Naive thymus-derived CD4-positive, alpha-beta T cell (primary cell): ENCODE data around the gene IKZF1. TPM values are rescaled to one million over a fixed set of nuclear protein-coding genes. Genes with fewer than 3 reads are reported as not detected.

ENCODE experiments used
- ATAC-seq: fragments of 150-1000 bp; cut with Tn5 transposase; 2 replicates; pipeline ENCODE4 v1.10.0; 2021; ENCODE audit warnings: mild to moderate bottlenecking, moderate library complexity
- CTCF ChIA-PET: fragments of 350-600 bp; sonication (Branson Sonifier 250); formaldehyde crosslinking; loops from one replicate; lab custom pipeline; 2021; ENCODE audit warnings: antibody characterized with exemption; lab: Charles Lee
- POLR2A ChIA-PET: fragments of 350-600 bp; sonication (Branson Sonifier 250); formaldehyde crosslinking; loops from one replicate; lab custom pipeline; 2021; ENCODE audit warnings: antibody characterized with exemption, inconsistent platforms; lab: Charles Lee
- DNase-seq, 9 donors: peaks; one replicate each; pipeline versions ENCODE4 v3.0.0 to v3.0.0-alpha.2; 2020 to 2022; ENCODE audit warnings: mixed read lengths in 1 of 9
- H3K27ac ChIP-seq: one replicate; pipeline ENCODE4 v1.7.0; 2013; ENCODE audit warnings: mild to moderate bottlenecking, low read depth, low read length, moderate library complexity
- H3K27me3 ChIP-seq, 2 donors: one replicate each; pipeline ENCODE4 v1.7.0; 2013; ENCODE audit warnings: low read length in 2 of 2, mild to moderate bottlenecking in 2 of 2, moderate library complexity in 2 of 2; ENCODE audit not compliant: control insufficient read depth in 2 of 2, insufficient read depth in 2 of 2
- H3K36me3 ChIP-seq, 3 experiments: 1 replicate in 2 of 3; 2 replicates in 1 of 3; pipeline ENCODE4 v1.7.0; 2013; ENCODE audit warnings: low read length in 3 of 3, mild to moderate bottlenecking in 3 of 3, moderate library complexity in 1 of 3; ENCODE audit not compliant: insufficient read depth in 3 of 3, control insufficient read depth in 2 of 3
- H3K4me1 ChIP-seq, 2 donors: one replicate each; pipeline ENCODE4 v1.7.0; 2013; ENCODE audit warnings: low read length in 2 of 2, mild to moderate bottlenecking in 2 of 2, moderate library complexity in 1 of 2; ENCODE audit not compliant: control insufficient read depth in 2 of 2, insufficient read depth in 2 of 2
- H3K4me3 ChIP-seq: 2 replicates; pipeline ENCODE4 v1.7.0; 2013; ENCODE audit warnings: mild to moderate bottlenecking, low read length
- H3K9me3 ChIP-seq, 3 experiments: 1 replicate in 2 of 3; 2 replicates in 1 of 3; pipeline ENCODE4 v1.7.0; 2013; ENCODE audit warnings: low read length in 3 of 3; ENCODE audit not compliant: control insufficient read depth in 2 of 3
- H3K27ac Mint-ChIP-seq, 9 donors: one replicate each; pipeline ENCODE4 v1.8.0; 2020 to 2022; ENCODE audit warnings: mixed read lengths in 9 of 9, mild to moderate bottlenecking in 8 of 9, moderate library complexity in 5 of 9, inconsistent platforms in 2 of 9
- H3K27me3 Mint-ChIP-seq, 5 donors: one replicate each; pipeline ENCODE4 v1.8.0; 2021 to 2022; ENCODE audit warnings: mixed read lengths in 5 of 5, mild to moderate bottlenecking in 1 of 5
- H3K36me3 Mint-ChIP-seq, 5 donors: one replicate each; pipeline ENCODE4 v1.8.0; 2020 to 2022; ENCODE audit warnings: mixed read lengths in 5 of 5, mild to moderate bottlenecking in 3 of 5, inconsistent platforms in 1 of 5
- H3K4me1 Mint-ChIP-seq, 7 donors: one replicate each; pipeline ENCODE4 v1.8.0; 2020 to 2022; ENCODE audit warnings: mixed read lengths in 7 of 7, mild to moderate bottlenecking in 3 of 7, inconsistent platforms in 1 of 7
- H3K4me3 Mint-ChIP-seq, 10 donors: one replicate each; pipeline ENCODE4 v1.8.0; 2020 to 2022; ENCODE audit warnings: mild to moderate bottlenecking in 10 of 10, mixed read lengths in 10 of 10, moderate library complexity in 6 of 10, inconsistent platforms in 2 of 10
- H3K9me3 Mint-ChIP-seq, 11 donors: one replicate each; pipeline ENCODE4 v1.8.0; 2020 to 2022; ENCODE audit warnings: mixed read lengths in 11 of 11, mild to moderate bottlenecking in 4 of 11, inconsistent platforms in 1 of 11, moderate library complexity in 1 of 11
- intact Hi-C, 2 donors: fragments of 100-400 bp; cut with micrococcal nuclease; formaldehyde crosslinking; loops; one replicate each; pipeline ENCODE4 v1.15.1; 2023
- polyA plus RNA-seq, 2 donors: library from polyadenylated mRNA; unstranded; fragments of 300-500 nt; fragmentation: Illumina TruSeq; gene quantifications; one replicate each; pipeline ENCODE4 v1.2.3, GENCODE V29; 2021
- total RNA-seq, 6 experiments: library from RNA in 5 of 6; stranded (reverse) in 5 of 6; gene quantifications; 1 replicate in 5 of 6; 2 replicates in 1 of 6; pipeline ENCODE4 v1.2.3 and lab custom pipeline; 2021 to 2026

IKZF1 gene
- total and polyA plus RNA-seq, 7 experiments from 2014 or later = 258 to 548 (median 434) TPM

DNA sequence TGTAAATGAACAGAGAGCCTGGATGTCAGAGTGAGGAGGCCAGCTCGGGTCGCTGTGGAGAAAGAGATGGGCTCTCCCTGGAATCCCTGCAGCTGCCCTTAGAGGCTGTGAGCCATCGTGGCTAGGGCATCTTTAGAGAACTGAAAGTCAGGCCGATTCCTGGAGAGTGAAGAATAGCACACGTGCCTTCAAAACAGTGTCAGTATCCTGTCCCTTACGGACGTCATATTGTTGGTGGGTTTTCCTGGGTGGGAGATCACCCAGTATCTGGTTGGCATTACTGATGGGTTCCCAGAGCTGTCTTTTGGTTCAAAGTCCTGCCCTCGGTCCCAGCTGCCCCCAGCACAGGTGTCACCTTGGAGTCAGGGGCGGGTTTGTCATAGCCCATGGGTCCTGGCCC is 25.3 kb downstream of the IKZF1 start:
- Mint-ChIP-seq H3K4me1 (peaks cover 0 to 78% (median 43%) of the 10 kb centered on the region in 7 donors), H3K27ac (no peak overlapping the region), H3K36me3 (peaks cover 7 to 52% (median 50%) of the 10 kb centered on the region in 5 donors), H3K27me3 (no peaks in the 10 kb centered on the region), H3K4me3 (peak overlapping the region in 3 of 10 donors; percentile 12 to 62 (median 20)), H3K9me3 (no peaks in the 10 kb centered on the region)
- intact Hi-C loops = loop anchor here in 1 of 2 donors (1.0 kb wide), 2 partner anchors 8 to 12 kb away; no protein-coding TSS in a partner anchor
- Histone ChIP-seq H3K4me1 (peaks cover 84 to 90% of the 10 kb centered on the region in 2 donors), H3K27ac (peak overlapping the region; percentile 93), H3K9me3 (no peaks in the 10 kb centered on the region), H3K4me3 (peak overlapping the region; percentile 40), H3K36me3 (peaks cover 11 to 30% (median 20%) of the 10 kb centered on the region in 3 experiments), H3K27me3 (no peaks in the 10 kb centered on the region)
- POLR2A ChIA-PET = interaction anchor here (0.9 to 44.3 kb wide), 5 partner anchors 17 to 123 kb away, joined by 3 to 2368 read pairs (median 15); partner anchors contain the start of gene IKZF1
- DNase-seq (no peak), ATAC-seq (peak; percentile 34)
- CTCF ChIA-PET = interaction anchor here (0.9 to 2.0 kb wide), 5 partner anchors 9 to 125 kb away, joined by 3 to 8 read pairs (median 5); no protein-coding TSS in a partner anchor

DNA sequence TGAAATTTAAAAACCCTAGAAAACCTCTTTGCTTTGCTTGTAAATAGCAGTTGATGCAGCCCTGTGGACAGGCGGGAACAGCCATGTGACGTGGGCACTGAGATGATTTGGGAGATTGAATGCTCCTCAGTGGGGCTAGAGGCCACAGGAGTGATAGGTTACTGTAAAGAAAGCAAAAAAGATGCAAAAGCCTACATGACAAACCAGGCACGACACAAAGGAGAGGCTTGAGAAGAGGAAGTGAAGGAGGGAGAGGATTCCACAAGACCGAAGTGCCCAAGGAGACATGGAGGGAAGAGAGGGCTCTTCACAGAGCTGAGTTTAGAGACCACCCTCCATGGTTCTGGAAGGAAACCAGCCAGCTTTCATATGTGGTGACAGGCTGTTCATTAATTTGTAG is 25.7 kb downstream of the IKZF1 start:
- intact Hi-C loops = loop anchor here in 1 of 2 donors (1.0 kb wide), 1 partner anchor 13 kb away; no protein-coding TSS in a partner anchor
- Histone ChIP-seq H3K4me1 (peaks cover 89 to 90% of the 10 kb centered on the region in 2 donors), H3K27ac (peak overlapping the region; percentile 93), H3K4me3 (peak overlapping the region; percentile 40), H3K9me3 (no peaks in the 10 kb centered on the region), H3K36me3 (peaks cover 11 to 27% (median 18%) of the 10 kb centered on the region in 3 experiments), H3K27me3 (no peaks in the 10 kb centered on the region)
- POLR2A ChIA-PET = interaction anchor here (0.9 to 44.3 kb wide), 6 partner anchors 18 to 123 kb away, joined by 3 to 2368 read pairs (median 12); partner anchors contain the start of gene IKZF1
- H3K4me1 Mint-ChIP-seq = peaks cover 0 to 73% (median 43%) of the 10 kb centered on the region in 7 donors
- no peaks in the 10 kb centered on the region for H3K27me3 Mint-ChIP-seq
- CTCF ChIA-PET = interaction anchor here (0.9 to 2.0 kb wide), 6 partner anchors 8 to 125 kb away, joined by 3 to 8 read pairs (median 4); no protein-coding TSS in a partner anchor
- H3K4me3 Mint-ChIP-seq = peak overlapping the region in 1 of 10 donors; percentile 20
- DNase-seq = no peak
- ATAC-seq = no peak
- no peak overlapping the region for H3K27ac Mint-ChIP-seq
- no peaks in the 10 kb centered on the region for H3K9me3 Mint-ChIP-seq
- H3K36me3 Mint-ChIP-seq = peaks cover 7 to 50% (median 46%) of the 10 kb centered on the region in 5 donors

DNA sequence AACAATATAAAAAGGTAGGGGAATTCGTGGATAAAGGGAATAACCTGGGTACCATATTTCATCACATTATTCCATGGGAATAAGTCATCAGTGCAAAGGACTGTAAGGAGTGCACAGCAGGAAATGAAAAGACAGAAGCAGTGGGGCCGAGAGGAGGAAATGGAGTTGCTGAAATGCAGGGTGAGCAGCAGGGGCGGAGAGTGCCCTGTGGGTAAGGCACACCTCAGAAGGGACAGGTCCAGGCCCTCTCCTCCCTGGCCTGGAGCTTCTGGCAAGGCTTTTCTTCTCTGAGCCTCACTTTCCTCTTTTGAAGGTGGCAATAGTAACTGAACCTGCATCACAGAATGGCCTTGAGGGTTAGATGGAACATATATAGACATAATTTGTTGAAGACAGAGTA is 26.2 kb downstream of the IKZF1 start:
- DNase-seq (no peak), ATAC-seq (no peak)
- Histone ChIP-seq H3K27me3 (no peaks in the 10 kb centered on the region), H3K4me3 (peak overlapping the region; percentile 40), H3K4me1 (peaks cover 91 to 94% of the 10 kb centered on the region in 2 donors), H3K9me3 (no peaks in the 10 kb centered on the region), H3K36me3 (peaks cover 11 to 26% (median 18%) of the 10 kb centered on the region in 3 experiments), H3K27ac (peak overlapping the region; percentile 93)
- Mint-ChIP-seq H3K4me3 (peak overlapping the region in 1 of 10 donors; percentile 20), H3K27ac (no peak overlapping the region), H3K27me3 (no peaks in the 10 kb centered on the region), H3K4me1 (peaks cover 0 to 69% (median 42%) of the 10 kb centered on the region in 7 donors), H3K9me3 (no peaks in the 10 kb centered on the region), H3K36me3 (peaks cover 7 to 48% (median 44%) of the 10 kb centered on the region in 5 donors)
- intact Hi-C loops = loop anchor here in 1 of 2 donors (1.0 kb wide), 3 partner anchors 13 to 125 kb away; no protein-coding TSS in a partner anchor
- CTCF ChIA-PET = interaction anchor here (0.6 to 2.0 kb wide), 6 partner anchors 12 to 125 kb away, joined by 3 to 8 read pairs (median 4); no protein-coding TSS in a partner anchor
- POLR2A ChIA-PET = interaction anchor here (0.9 to 44.3 kb wide), 7 partner anchors 18 to 124 kb away, joined by 3 to 2368 read pairs (median 9); partner anchors contain the start of gene IKZF1

DNA sequence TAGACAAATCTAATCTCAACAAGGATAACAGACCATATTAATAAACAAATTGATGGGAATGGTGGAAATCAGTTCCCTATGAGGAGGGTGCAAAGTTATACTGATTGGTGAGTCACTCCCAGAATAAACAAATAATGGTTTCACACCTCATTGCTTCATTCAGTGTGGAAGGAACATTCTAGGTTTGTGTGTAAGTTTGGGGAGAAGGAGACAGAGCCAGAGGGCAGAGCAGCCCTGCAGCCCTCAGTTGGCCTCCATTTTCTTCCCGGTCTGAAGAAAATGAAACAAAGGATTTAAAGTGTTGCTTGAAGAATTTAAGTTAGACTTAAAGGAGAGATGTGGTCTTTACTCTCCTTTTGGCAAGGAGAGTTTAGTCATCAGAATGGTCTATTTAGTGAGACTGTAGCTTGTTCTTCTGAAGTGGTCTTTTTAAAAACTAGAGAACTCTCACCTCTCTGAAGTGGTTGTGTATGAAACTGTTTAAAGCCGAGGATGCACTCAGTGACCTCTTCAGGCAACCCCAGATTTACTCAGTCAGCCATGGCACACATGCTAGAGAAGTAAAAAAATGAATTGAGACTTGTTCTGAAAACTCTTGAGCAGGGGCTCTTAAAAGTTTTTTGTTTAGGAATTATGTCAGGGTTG is 27.2 kb downstream of the IKZF1 start:
- Histone ChIP-seq H3K4me3 (peak overlapping the region; percentile 40), H3K36me3 (peaks cover 11 to 18% (median 11%) of the 10 kb centered on the region in 3 experiments), H3K4me1 (peaks cover 92 to 95% of the 10 kb centered on the region in 2 donors), H3K27me3 (no peaks in the 10 kb centered on the region), H3K27ac (peak overlapping the region; percentile 93), H3K9me3 (no peaks in the 10 kb centered on the region)
- peak in 6 of 9 donors; percentile 60 to 76 (median 70) for DNase-seq
- Mint-ChIP-seq H3K4me1 (peaks cover 0 to 65% (median 41%) of the 10 kb centered on the region in 7 donors), H3K27ac (no peak overlapping the region), H3K9me3 (peaks cover 0 to under 1% (median 0%) of the 10 kb centered on the region in 11 donors), H3K36me3 (peaks cover 7 to 44% (median 38%) of the 10 kb centered on the region in 5 donors), H3K27me3 (no peaks in the 10 kb centered on the region), H3K4me3 (no peak overlapping the region)
- intact Hi-C loops = loop anchor here (1.0 to 2.0 kb wide), 7 partner anchors 9 to 126 kb away; no protein-coding TSS in a partner anchor
- ATAC-seq = peak; percentile 76
- ChIA-PET CTCF (interaction anchor here (0.6 to 1.7 kb wide), 8 partner anchors 10 to 185 kb away, joined by 3 to 8 read pairs (median 4); no protein-coding TSS in a partner anchor), POLR2A (interaction anchor here (1.3 to 44.3 kb wide), 5 partner anchors 19 to 105 kb away, joined by 4 to 2368 read pairs (median 15); partner anchors contain the start of gene IKZF1)

DNA sequence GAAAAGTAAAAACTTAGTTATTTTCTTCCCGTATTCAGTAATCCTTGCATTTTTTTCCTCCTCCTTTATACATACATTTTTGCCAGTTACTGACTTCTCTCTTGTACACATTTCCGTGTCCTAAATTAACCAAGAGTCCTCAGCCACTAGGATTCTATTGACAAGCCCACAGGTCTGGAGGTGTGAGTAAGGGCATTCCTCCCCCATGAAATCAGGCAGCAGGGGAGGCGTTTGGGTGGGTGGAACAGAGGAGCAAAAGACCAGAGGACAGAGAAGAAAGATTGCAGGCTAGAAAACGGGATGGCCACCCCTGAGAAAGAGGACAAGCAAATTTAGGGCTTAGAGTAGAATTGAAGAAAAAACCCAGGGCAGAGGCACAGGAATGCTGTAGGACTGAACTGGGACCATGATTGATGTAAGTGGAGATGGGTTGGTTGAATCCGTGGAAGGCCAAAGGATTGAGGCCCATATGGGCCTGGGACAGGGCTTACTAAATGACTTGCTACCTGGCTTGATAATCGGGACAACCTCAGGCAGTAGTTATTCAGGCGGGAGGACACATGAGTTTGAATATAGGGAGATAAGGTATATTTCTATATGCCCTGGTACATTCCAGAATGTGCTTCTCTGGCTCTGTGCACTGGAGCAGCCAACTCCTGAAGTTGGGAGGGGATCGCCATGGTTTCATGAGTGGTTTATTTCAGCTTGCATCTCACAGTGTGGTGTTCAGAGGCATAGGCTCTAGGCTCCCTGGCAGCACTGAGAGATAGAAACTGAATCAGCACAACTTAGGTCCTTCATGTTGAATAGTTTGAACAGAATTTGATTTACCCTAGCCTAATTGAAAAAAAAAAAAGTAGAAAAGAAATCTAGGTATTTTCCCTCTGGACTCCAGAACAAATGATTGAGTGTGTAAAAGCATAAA is 28.0 kb downstream of the IKZF1 start:
- peaks cover 10 to 48% (median 41%) of the 10 kb centered on the region in 5 donors for H3K36me3 Mint-ChIP-seq
- peaks cover 96% of the 10 kb centered on the region in 2 donors for H3K4me1 ChIP-seq
- no peak for DNase-seq
- intact Hi-C loops = loop anchor here (1.0 to 2.0 kb wide), 12 partner anchors 8 to 126 kb away; no protein-coding TSS in a partner anchor
- H3K27me3 Mint-ChIP-seq = no peaks in the 10 kb centered on the region
- no peak overlapping the region for H3K4me3 Mint-ChIP-seq
- H3K4me1 Mint-ChIP-seq = peaks cover 0 to 66% (median 46%) of the 10 kb centered on the region in 7 donors
- H3K4me3 ChIP-seq = peak overlapping the region; percentile 21
- H3K9me3 Mint-ChIP-seq = peaks cover 0 to 1% (median 0%) of the 10 kb centered on the region in 11 donors
- no peaks in the 10 kb centered on the region for H3K27me3 ChIP-seq
- H3K27ac ChIP-seq = peak overlapping the region; percentile 93
- ChIA-PET POLR2A (interaction anchor here (0.7 to 44.3 kb wide), 9 partner anchors 8 to 128 kb away, joined by 3 to 2368 read pairs (median 9); partner anchors contain the start of gene IKZF1), CTCF (interaction anchor here (0.9 to 1.5 kb wide), 7 partner anchors 9 to 126 kb away, joined by 3 to 9 read pairs (median 4); no protein-coding TSS in a partner anchor)
- no peak overlapping the region for H3K27ac Mint-ChIP-seq
- no peaks in the 10 kb centered on the region for H3K9me3 ChIP-seq
- no peak for ATAC-seq
- H3K36me3 ChIP-seq = peaks cover 10 to 12% (median 11%) of the 10 kb centered on the region in 3 experiments
